MM.1S (cell line): ENCODE results near the gene ZNHIT1.
"Not testable (repeated sequence)": the region's sequence is repeated elsewhere in the genome, so short reads cannot be mapped to it uniquely, and the experiment has no call there.

Source experiments
- DNase-seq: peaks from one replicate; pipeline ENCODE4 v3.0.0-alpha.2; 2015
- H2AFZ ChIP-seq: fragments of 300-600 bp; sonication (generic); 2 replicates; pipeline ENCODE4 v1.6.0; 2016; ENCODE audit warnings: antibody characterized with exemption, low read length
- H3F3A ChIP-seq: fragments of 300-600 bp; sonication (generic); 2 replicates; pipeline ENCODE4 v1.6.1; 2016; ENCODE audit warnings: mild to moderate bottlenecking, antibody characterized with exemption, low read length, moderate library complexity, mixed read lengths; ENCODE audit not compliant: insufficient read depth
- H3K27ac ChIP-seq: fragments of 300-600 bp; sonication (generic); 2 replicates; pipeline ENCODE4 v1.5.1; 2016; ENCODE audit warnings: mild to moderate bottlenecking, low read length
- H3K27me3 ChIP-seq: fragments of 300-600 bp; sonication (generic); replicated peaks from 2 replicates; pipeline ENCODE4 v1.6.0; 2016; ENCODE audit warnings: low read length; ENCODE audit not compliant: insufficient read depth
- H3K36me3 ChIP-seq: fragments of 300-600 bp; sonication (generic); replicated peaks from 2 replicates; pipeline ENCODE4 v1.6.1; 2016; ENCODE audit warnings: mild to moderate bottlenecking, low read length, mixed read lengths; ENCODE audit not compliant: insufficient read depth
- H3K4me1 ChIP-seq: fragments of 300-600 bp; sonication (generic); 2 replicates; pipeline ENCODE4 v1.6.1; 2016; ENCODE audit warnings: low read length, mixed read lengths
- H3K4me2 ChIP-seq: fragments of 300-600 bp; sonication (generic); 2 replicates; pipeline ENCODE4 v1.6.0; 2016; ENCODE audit warnings: low read depth, low read length
- H3K4me3 ChIP-seq: fragments of 300-600 bp; sonication (generic); 2 replicates; pipeline ENCODE4 v1.5.1; 2016; ENCODE audit warnings: low read length, mixed read lengths
- H3K79me2 ChIP-seq: fragments of 300-600 bp; sonication (generic); 2 replicates; pipeline ENCODE4 v1.6.1; 2016; ENCODE audit warnings: mixed run types, low read length, mixed read lengths
- H3K9ac ChIP-seq: fragments of 300-600 bp; sonication (generic); 2 replicates; pipeline ENCODE4 v1.6.1; 2016; ENCODE audit warnings: low read length, mixed read lengths
- H3K9me2 ChIP-seq: fragments of 300-600 bp; sonication (generic); replicated peaks from 2 replicates; pipeline ENCODE4 v1.6.1; 2016; ENCODE audit warnings: mild to moderate bottlenecking, low read length, mixed read lengths; ENCODE audit not compliant: insufficient read depth
- H3K9me3 ChIP-seq: fragments of 300-600 bp; sonication (generic); replicated peaks from 2 replicates; pipeline ENCODE4 v1.6.1; 2016; ENCODE audit warnings: mild to moderate bottlenecking, low read length, mixed read lengths; ENCODE audit not compliant: insufficient read depth
- H4K20me1 ChIP-seq: fragments of 300-600 bp; sonication (generic); 2 replicates; pipeline ENCODE4 v1.6.1; 2016; ENCODE audit warnings: mild to moderate bottlenecking, low read length, moderate library complexity, mixed read lengths; ENCODE audit not compliant: insufficient read depth
- CTCF ChIP-seq: fragments of 300-600 bp; sonication (generic); IDR thresholded peaks from 2 replicates; pipeline ENCODE4 v1.5.1; 2016; ENCODE audit warnings: antibody characterized with exemption, low read length, mixed read lengths
- EZH2 ChIP-seq: fragments of 300-600 bp; sonication (generic); optimal IDR thresholded peaks from 2 replicates; pipeline ENCODE3; 2017; ENCODE audit warnings: low read depth, mild to moderate bottlenecking, antibody characterized with exemption, low read length, mixed read lengths
- EZH2phosphoT487 ChIP-seq: fragments of 300-600 bp; sonication (generic); IDR thresholded peaks from 2 replicates; pipeline ENCODE4 v1.6.1; 2018; ENCODE audit warnings: antibody characterized with exemption, low read length

ZNHIT1 gene

GRCh38 chr7:101255796-101256195 is 37.8 kb downstream of the ZNHIT1 start:
- peaks cover 13% of the 10 kb centered on the region for H3K79me2 ChIP-seq
- DNase-seq = no peak
- H3K9ac ChIP-seq = no peak overlapping the region
- H2AFZ ChIP-seq = no peak overlapping the region
- TF ChIP-seq CTCF = no peak
- TF ChIP-seq EZH2phosphoT487 = no peak
- TF ChIP-seq EZH2 = no peak
- no peak overlapping the region for H3K4me2 ChIP-seq
- H3K27ac ChIP-seq = no peak overlapping the region
- peaks cover 54% of the 10 kb centered on the region for H3K27me3 ChIP-seq
- no peaks in the 10 kb centered on the region for H3K36me3 ChIP-seq
- no peaks in the 10 kb centered on the region for H3F3A ChIP-seq
- no peak overlapping the region for H3K4me3 ChIP-seq
- no peaks in the 10 kb centered on the region for H3K4me1 ChIP-seq
- no peaks in the 10 kb centered on the region for H3K9me3 ChIP-seq
- H3K9me2 ChIP-seq = no peaks in the 10 kb centered on the region
- no peaks in the 10 kb centered on the region for H4K20me1 ChIP-seq

- Histone ChIP-seq H3K9me2 (no peaks in the 10 kb centered on the region), H3K4me3 (no peak overlapping the region), H3K9me3 (no peaks in the 10 kb centered on the region), H3K79me2 (no peaks in the 10 kb centered on the region), H2AFZ (no peak overlapping the region), H3K4me1 (no peaks in the 10 kb centered on the region), H3K36me3 (no peaks in the 10 kb centered on the region), H3K27ac (no peak overlapping the region), H3K4me2 (no peak overlapping the region), H3K27me3 (peaks cover 76% of the 10 kb centered on the region), H4K20me1 (no peaks in the 10 kb centered on the region), H3F3A (no peaks in the 10 kb centered on the region), H3K9ac (no peak overlapping the region)
- DNase-seq = no peak
- TF ChIP-seq EZH2 (no peak), CTCF (no peak), EZH2phosphoT487 (no peak)
Observed at GRCh38 chr7:101258243-101258731, 40.3 kb downstream of the ZNHIT1 start.

GRCh38 chr7:101264102-101264706 is 46.2 kb downstream of the ZNHIT1 start:
- H2AFZ ChIP-seq, H3K27ac ChIP-seq, H3K4me3 ChIP-seq, H3K4me1 ChIP-seq, H3K79me2 ChIP-seq, H3K4me2 ChIP-seq, H3K9ac ChIP-seq, H3K36me3 ChIP-seq, DNase-seq, H4K20me1 ChIP-seq, H3K9me2 ChIP-seq, H3K9me3 ChIP-seq, H3F3A ChIP-seq: not testable (repeated sequence)
- H3K27me3 ChIP-seq = peaks cover 82% of the 10 kb centered on the region

- H4K20me1 ChIP-seq = no peaks in the 10 kb centered on the region
- no peaks in the 10 kb centered on the region for H3K9me3 ChIP-seq
- no peak overlapping the region for H3K4me2 ChIP-seq
- no peaks in the 10 kb centered on the region for H3K4me1 ChIP-seq
- no peak overlapping the region for H2AFZ ChIP-seq
- DNase-seq = no peak
- TF ChIP-seq CTCF = no peak
- H3F3A ChIP-seq = no peaks in the 10 kb centered on the region
- no peak overlapping the region for H3K9ac ChIP-seq
- no peaks in the 10 kb centered on the region for H3K36me3 ChIP-seq
- no peaks in the 10 kb centered on the region for H3K79me2 ChIP-seq
- H3K27me3 ChIP-seq = peaks cover 89% of the 10 kb centered on the region
- H3K27ac ChIP-seq = no peak overlapping the region
- no peak overlapping the region for H3K4me3 ChIP-seq
- no peaks in the 10 kb centered on the region for H3K9me2 ChIP-seq
Observed at GRCh38 chr7:101265622-101266516, 47.9 kb downstream of the ZNHIT1 start.
